ENCODE measurements around the gene TBCCD1. TPM values are rescaled to one million over a fixed set of nuclear protein-coding genes. Genes with fewer than 3 reads are reported as not detected.
A peak's percentile ranks its signal among the peaks of the same experiment; 100 is the strongest.

The TBCCD1 gene
- total RNA-seq, 1 experiment from 2014 or later: 25.1 TPM

DNA sequence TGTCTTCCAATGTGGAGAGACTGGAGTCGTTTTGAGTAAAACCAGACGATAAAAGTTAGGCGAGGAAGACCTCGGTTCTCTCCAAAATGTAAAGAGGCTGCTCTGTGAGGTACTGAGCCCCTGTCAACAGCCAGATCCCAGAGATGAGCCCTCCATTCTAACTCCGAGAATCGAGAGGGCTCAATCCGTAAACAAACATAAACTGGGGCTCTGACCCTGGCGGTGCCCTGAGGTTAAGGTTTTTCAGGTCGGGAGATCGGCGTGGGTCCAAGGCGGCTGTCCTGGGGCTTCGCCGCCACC is 417 bp downstream of the TBCCD1 start:
- TF ChIP-seq, protein P1, sequence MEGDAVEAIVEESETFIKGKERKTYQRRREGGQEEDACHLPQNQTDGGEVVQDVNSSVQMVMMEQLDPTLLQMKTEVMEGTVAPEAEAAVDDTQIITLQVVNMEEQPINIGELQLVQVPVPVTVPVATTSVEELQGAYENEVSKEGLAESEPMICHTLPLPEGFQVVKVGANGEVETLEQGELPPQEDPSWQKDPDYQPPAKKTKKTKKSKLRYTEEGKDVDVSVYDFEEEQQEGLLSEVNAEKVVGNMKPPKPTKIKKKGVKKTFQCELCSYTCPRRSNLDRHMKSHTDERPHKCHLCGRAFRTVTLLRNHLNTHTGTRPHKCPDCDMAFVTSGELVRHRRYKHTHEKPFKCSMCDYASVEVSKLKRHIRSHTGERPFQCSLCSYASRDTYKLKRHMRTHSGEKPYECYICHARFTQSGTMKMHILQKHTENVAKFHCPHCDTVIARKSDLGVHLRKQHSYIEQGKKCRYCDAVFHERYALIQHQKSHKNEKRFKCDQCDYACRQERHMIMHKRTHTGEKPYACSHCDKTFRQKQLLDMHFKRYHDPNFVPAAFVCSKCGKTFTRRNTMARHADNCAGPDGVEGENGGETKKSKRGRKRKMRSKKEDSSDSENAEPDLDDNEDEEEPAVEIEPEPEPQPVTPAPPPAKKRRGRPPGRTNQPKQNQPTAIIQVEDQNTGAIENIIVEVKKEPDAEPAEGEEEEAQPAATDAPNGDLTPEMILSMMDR (IDR thresholded peaks at IDR 0.05; ENCODE audit: unreplicated experiment): no peak
- CTCF ChIA-PET: interaction anchor here (1.1 to 1.3 kb wide), 2 partner anchors 12 to 50 kb away, joined by 3 read pairs; no protein-coding TSS in a partner anchor
- no TSS peak for BruUV-seq (replicated peaks)
- Mint-ChIP-seq H3K36me3 (ENCODE audit: insufficient read depth, unreplicated experiment) (peaks cover 63% of the 10 kb centered on the region), H3K4me3 (ENCODE audit: low read depth, unreplicated experiment) (peak overlapping the region; percentile 90), H3K27ac (ENCODE audit: unreplicated experiment) (peak overlapping the region; percentile 88), H3K27me3 (ENCODE audit: unreplicated experiment) (no peaks in the 10 kb centered on the region), H3K4me1 (ENCODE audit: low read depth, unreplicated experiment) (peaks cover 36% of the 10 kb centered on the region), H3K9me3 (ENCODE audit: low read depth, unreplicated experiment) (no peaks in the 10 kb centered on the region)
- intact Hi-C loops (cut with micrococcal nuclease; ENCODE audit: unreplicated experiment): no loop called here
- no peak for DNase-seq

DNA sequence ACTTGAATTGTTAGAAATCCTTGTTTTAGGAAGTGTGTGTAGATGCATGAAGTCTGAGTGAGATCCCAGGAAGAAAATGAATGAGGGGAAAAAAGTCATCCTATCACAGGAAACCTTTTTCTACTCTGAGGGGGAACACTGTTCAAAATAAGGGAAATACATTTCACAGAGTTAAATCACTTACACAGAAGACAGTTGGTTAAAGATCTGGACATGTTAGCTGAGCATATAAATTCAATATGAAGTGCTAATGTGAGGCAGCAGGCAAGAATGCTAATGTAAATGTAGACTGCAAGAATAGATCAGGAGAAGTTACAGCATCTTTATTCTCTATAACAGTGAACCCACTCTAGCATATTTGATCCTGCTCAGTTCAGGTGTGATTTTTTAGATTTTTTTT is 2.6 kb downstream of the TBCCD1 start:
- H3K27ac Mint-ChIP-seq (ENCODE audit: unreplicated experiment): no peak overlapping the region
- BruUV-seq (replicated peaks): no TSS peak
- H3K27me3 Mint-ChIP-seq (ENCODE audit: unreplicated experiment): no peaks in the 10 kb centered on the region
- H3K36me3 Mint-ChIP-seq (ENCODE audit: insufficient read depth, unreplicated experiment): peaks cover 42% of the 10 kb centered on the region
- H3K9me3 Mint-ChIP-seq (ENCODE audit: low read depth, unreplicated experiment): no peaks in the 10 kb centered on the region
- CTCF ChIA-PET: no interaction called here
- no peak for DNase-seq
- TF ChIP-seq, protein P1 (IDR thresholded peaks at IDR 0.05; ENCODE audit: unreplicated experiment): no peak
- peaks cover 36% of the 10 kb centered on the region for H3K4me1 Mint-ChIP-seq (ENCODE audit: low read depth, unreplicated experiment)
- intact Hi-C loops (cut with micrococcal nuclease; ENCODE audit: unreplicated experiment): no loop called here
- H3K4me3 Mint-ChIP-seq (ENCODE audit: low read depth, unreplicated experiment): no peak overlapping the region

DNA sequence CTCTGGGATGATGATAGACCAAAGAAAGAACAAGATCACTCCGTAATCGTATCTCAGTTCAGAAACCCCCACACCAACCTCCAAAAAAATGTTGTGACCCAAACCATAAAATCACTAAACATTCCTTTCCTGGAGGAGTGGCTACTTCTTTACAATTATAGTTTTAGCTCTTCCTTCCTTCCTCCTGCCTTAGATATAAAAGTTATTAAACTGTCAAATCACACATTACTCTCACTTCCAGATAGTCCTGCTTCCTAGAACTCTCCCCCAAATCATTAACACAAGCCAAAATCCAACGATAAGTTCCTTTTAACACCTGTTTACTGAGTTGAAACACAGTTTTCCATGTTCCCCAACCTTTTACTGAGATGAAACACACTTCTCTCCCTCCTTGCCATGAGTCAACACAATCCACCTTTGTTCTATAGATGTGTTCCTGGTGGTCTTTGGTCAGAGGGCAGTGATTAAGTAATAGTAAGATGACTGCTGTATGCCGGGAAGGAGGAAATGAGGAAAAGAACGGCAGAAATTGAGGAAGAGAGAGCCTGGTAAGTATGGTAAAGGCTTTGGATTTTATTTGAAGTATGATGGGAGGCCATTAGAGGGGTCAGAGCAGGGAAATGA is 14.6 kb downstream of the TBCCD1 start:
- Mint-ChIP-seq H3K36me3 (ENCODE audit: insufficient read depth, unreplicated experiment) (peaks cover 4% of the 10 kb centered on the region), H3K9me3 (ENCODE audit: low read depth, unreplicated experiment) (no peaks in the 10 kb centered on the region), H3K27me3 (ENCODE audit: unreplicated experiment) (no peaks in the 10 kb centered on the region), H3K27ac (ENCODE audit: unreplicated experiment) (no peak overlapping the region), H3K4me1 (ENCODE audit: low read depth, unreplicated experiment) (no peaks in the 10 kb centered on the region), H3K4me3 (ENCODE audit: low read depth, unreplicated experiment) (no peak overlapping the region)
- intact Hi-C loops (cut with micrococcal nuclease; ENCODE audit: unreplicated experiment): no loop called here
- CTCF ChIA-PET: interaction anchor here (0.6 to 1.7 kb wide), 5 partner anchors 10 to 297 kb away, joined by 3 to 5 read pairs (median 4); no protein-coding TSS in a partner anchor
- TF ChIP-seq, protein P1 (IDR thresholded peaks at IDR 0.05; ENCODE audit: unreplicated experiment): no peak
- no TSS peak for BruUV-seq (replicated peaks)
- DNase-seq: no peak

DNA sequence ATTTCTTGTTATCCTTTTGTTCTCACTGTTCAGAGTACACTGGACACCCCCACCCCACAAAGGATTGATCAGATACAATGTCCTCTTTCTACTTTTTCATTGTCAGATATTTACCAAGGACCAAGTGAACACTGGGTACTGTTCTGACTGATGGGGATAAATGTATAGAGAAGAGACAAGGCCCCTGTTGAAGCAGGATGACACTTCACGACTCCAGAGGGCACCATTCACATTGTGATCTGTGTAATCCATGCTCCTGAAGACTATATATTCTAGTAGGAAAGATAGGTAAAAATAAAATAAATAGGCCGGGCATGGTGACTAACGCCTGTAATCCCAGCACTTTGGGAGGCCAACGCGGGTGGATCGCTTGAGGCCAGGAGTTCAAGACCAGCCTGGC is 15.8 kb downstream of the TBCCD1 start:
- CTCF ChIA-PET: interaction anchor here (1.1 to 1.7 kb wide), 3 partner anchors 11 to 66 kb away, joined by 3 to 5 read pairs (median 3); no protein-coding TSS in a partner anchor
- TF ChIP-seq, protein P1 (IDR thresholded peaks at IDR 0.05; ENCODE audit: unreplicated experiment): no peak
- Mint-ChIP-seq H3K27ac (ENCODE audit: unreplicated experiment) (no peak overlapping the region), H3K36me3 (ENCODE audit: insufficient read depth, unreplicated experiment) (peaks cover 9% of the 10 kb centered on the region), H3K9me3 (ENCODE audit: low read depth, unreplicated experiment) (no peaks in the 10 kb centered on the region), H3K4me3 (ENCODE audit: low read depth, unreplicated experiment) (no peak overlapping the region), H3K27me3 (ENCODE audit: unreplicated experiment) (no peaks in the 10 kb centered on the region), H3K4me1 (ENCODE audit: low read depth, unreplicated experiment) (no peaks in the 10 kb centered on the region)
- intact Hi-C loops (cut with micrococcal nuclease; ENCODE audit: unreplicated experiment): no loop called here
- no peak for DNase-seq
- no TSS peak for BruUV-seq (replicated peaks)
